Activated CD4-positive, alpha-beta T cell treated with anti-CD3 and anti-CD28 coated beads, Interleukin-2, amount 10 ng/mL, durations not matched to agents 24 days and 14 days (primary cell): ENCODE data around the gene MYO1H. TPM values are rescaled to one million over a fixed set of nuclear protein-coding genes. Genes with fewer than 3 reads are reported as not detected.
A peak's percentile ranks its signal among the peaks of the same experiment; 100 is the strongest.
"Not testable (repeated sequence)": the region's sequence is repeated elsewhere in the genome, so short reads cannot be mapped to it uniquely, and the experiment has no call there.

ENCODE experiments used
- DNase-seq: peaks from one replicate; pipeline ENCODE4 v3.0.0; 2022
- H3K27ac Mint-ChIP-seq: one replicate; pipeline ENCODE4 v1.8.0; 2022; ENCODE audit warnings: mild to moderate bottlenecking, mixed read lengths
- H3K27me3 Mint-ChIP-seq: one replicate; pipeline ENCODE4 v1.8.0; 2022; ENCODE audit warnings: mixed read lengths
- H3K36me3 Mint-ChIP-seq: one replicate; pipeline ENCODE4 v1.8.0; 2022; ENCODE audit warnings: low read depth, mild to moderate bottlenecking, mixed read lengths
- H3K4me1 Mint-ChIP-seq: one replicate; pipeline ENCODE4 v1.8.0; 2021; ENCODE audit warnings: mixed read lengths
- H3K4me3 Mint-ChIP-seq: one replicate; pipeline ENCODE4 v1.8.0; 2022; ENCODE audit warnings: mild to moderate bottlenecking, moderate library complexity, mixed read lengths
- H3K9me3 Mint-ChIP-seq: one replicate; pipeline ENCODE4 v1.8.0; 2021; ENCODE audit warnings: mixed read lengths
- intact Hi-C: fragments of 100-400 bp; cut with micrococcal nuclease; formaldehyde crosslinking; loops from one replicate; pipeline ENCODE4 v1.15.1; 2023
- total RNA-seq: library from RNA; stranded (reverse); gene quantifications from 2 replicates; pipeline ENCODE4 v1.2.3, GENCODE V29; 2022

The MYO1H gene, protein sequence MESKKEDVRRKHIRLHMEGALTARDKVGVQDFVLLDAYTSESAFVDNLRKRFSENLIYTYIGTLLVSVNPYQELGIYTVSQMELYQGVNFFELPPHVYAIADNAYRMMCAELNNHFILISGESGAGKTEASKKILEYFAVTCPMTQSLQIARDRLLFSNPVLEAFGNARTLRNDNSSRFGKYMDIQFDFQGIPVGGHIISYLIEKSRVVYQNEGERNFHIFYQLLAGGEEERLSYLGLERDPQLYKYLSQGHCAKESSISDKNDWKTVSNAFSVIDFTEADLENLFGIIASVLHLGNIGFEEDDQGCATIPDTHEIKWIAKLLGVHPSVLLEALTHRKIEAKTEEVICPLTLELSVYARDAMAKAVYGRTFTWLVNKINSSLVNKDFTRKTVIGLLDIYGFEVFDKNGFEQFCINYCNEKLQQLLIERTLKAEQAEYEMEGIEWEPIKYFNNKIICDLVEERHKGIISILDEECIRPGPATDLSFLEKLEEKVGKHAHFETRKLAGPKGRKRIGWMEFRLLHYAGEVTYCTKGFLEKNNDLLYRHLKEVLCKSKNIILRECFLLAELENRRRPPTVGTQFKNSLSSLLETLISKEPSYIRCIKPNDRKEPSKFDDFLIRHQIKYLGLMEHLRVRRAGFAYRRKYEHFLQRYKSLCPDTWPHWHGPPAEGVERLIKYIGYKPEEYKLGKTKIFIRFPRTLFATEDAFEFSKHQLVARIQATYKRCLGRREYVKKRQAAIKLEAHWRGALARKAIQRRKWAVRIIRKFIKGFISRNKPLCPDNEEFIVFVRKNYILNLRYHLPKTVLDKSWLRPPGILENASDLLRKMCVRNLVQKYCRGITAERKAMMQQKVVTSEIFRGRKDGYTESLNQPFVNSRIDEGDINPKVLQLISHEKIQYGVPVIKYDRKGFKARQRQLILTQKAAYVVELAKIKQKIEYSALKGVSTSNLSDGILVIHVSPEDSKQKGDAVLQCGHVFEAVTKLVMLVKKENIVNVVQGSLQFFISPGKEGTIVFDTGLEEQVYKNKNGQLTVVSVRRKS
- total RNA-seq, result not detected in 2 replicates

DNA sequence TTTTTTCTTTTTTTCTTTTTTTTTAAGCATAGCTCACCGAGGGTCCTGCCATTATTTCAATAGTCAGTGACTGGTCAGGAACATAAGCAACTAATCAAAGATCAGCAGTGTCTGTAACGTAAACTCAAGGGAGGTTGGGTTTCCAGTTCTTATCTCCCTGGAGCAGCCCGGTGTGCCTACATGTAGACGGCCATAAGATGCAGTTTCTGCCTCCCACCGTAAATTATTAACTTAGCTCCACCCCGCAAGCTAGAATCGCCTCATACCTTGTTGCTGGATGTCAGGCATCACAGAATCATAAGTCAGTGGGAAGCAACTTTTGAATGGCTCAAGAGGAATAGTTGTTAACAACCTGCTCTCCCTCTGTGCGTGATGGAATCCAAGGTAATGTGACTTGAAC lies at the start of gene MYO1H:
Gene MYO1H (plus strand): TSS at position 312 of the 400 bp plus-strand sequence. CDS start 61 bp downstream, at position 373.
- H3K9me3 Mint-ChIP-seq, result no peaks in the 10 kb centered on the region
- no peak within 1 kb of the TSS for H3K4me3 Mint-ChIP-seq
- intact Hi-C loops, result no loop called here
- H3K27ac Mint-ChIP-seq, result no peak within 1 kb of the TSS
- H3K36me3 Mint-ChIP-seq, result no peaks in the 10 kb centered on the region
- no peak for DNase-seq
- peaks cover 11% of the 10 kb centered on the region for H3K27me3 Mint-ChIP-seq
- no peaks in the 10 kb centered on the region for H3K4me1 Mint-ChIP-seq

DNA sequence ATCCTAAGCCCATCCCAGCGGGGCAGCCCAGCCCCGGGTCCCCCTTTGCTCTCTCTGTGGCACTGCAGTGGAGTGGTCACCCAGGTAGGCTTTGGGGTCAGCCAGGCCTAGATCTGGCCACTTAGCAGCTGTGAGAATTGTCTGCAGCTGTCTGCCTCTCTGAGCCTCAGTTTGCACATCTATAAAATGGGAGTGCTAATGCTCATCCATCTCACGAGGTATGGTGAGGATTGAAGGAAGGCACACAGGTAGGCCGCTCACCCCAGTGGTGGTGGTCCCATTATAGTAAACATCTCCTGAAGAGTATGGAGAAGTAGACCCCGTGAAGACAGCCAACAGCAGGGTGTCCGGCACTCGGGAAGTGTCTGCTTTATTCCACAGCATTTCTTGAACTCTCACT lies 47.9 kb upstream of the MYO1H start:
- H3K27me3 Mint-ChIP-seq, result peaks cover 1% of the 10 kb centered on the region
- DNase-seq, result no peak
- intact Hi-C loops, result no loop called here
- H3K36me3 Mint-ChIP-seq, result no peaks in the 10 kb centered on the region
- no peak overlapping the region for H3K27ac Mint-ChIP-seq
- no peaks in the 10 kb centered on the region for H3K4me1 Mint-ChIP-seq
- no peaks in the 10 kb centered on the region for H3K9me3 Mint-ChIP-seq
- H3K4me3 Mint-ChIP-seq, result no peak overlapping the region

DNA sequence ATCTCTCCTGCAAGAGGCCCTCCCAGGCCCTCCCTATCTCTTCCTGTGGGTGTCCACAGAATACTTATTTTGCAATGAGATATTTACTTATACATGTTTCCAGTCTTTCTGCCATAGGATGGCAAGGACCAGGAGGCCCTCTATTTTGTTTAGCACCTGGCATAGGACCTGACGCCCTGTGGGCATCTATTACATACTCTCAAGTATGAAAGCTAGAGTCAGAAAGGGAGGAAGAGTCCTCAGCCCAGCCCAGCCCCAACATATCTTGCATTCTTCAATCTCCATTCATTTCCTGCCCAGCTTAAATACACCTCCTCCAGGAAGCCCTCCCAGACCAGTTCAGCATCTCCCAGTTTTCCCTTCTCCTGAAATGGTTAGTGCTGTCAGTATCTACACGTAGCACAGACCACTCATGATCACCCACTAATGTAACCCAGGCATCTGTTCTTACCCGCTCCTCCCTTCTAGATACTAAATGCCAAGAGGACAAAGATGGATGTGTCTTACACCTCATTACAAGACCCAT lies 46.0 kb upstream of the MYO1H start:
- Mint-ChIP-seq H3K4me1 (no peaks in the 10 kb centered on the region), H3K27ac (no peak overlapping the region), H3K27me3 (peaks cover 12% of the 10 kb centered on the region), H3K4me3 (no peak overlapping the region), H3K36me3 (no peaks in the 10 kb centered on the region), H3K9me3 (no peaks in the 10 kb centered on the region)
- no peak for DNase-seq
- intact Hi-C loops, result no loop called here

DNA sequence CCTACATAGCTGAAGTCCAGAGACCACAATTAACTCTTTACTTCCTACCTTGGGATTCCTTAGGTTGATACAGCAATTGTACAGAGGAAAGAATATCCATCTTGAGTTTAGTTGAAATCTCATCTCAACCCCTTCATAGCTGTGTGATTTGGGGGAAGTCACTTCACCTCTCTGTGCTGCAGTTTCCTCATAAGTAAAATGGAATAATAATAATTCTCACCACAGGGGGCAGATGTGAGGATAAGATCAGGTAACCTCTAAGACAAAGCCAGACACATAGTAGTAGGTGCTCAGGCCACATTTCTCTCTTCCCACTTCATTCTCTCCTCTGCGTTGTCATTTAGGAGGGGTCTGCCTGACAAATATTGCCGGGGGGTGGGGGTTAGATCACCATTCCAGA lies 45.3 kb upstream of the MYO1H start:
- H3K4me1 Mint-ChIP-seq, result no peaks in the 10 kb centered on the region
- no peak for DNase-seq
- H3K36me3 Mint-ChIP-seq, result no peaks in the 10 kb centered on the region
- H3K4me3 Mint-ChIP-seq, result no peak overlapping the region
- H3K27ac Mint-ChIP-seq, result no peak overlapping the region
- no peaks in the 10 kb centered on the region for H3K9me3 Mint-ChIP-seq
- peaks cover 18% of the 10 kb centered on the region for H3K27me3 Mint-ChIP-seq
- intact Hi-C loops, result no loop called here

DNA sequence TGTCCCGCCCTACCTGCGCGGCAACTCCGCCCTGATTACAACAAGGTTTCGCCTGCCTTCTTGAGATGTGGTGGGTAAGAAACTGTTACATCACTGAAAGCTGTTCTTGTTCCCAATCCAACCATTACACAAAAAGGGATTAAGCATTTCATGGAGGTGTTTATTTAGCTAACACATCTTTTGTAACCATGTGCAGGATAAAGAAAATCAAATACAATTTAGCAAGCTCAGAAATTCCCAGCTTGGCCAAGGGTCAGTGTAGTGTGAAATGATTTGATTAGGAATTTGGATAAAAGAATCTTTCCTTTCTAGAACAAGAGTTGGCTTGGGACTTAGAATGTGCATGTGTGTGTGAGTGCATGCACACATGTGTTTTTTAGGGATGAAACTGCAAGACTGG lies 44.9 kb upstream of the MYO1H start:
- DNase-seq, result no peak
- H3K36me3 Mint-ChIP-seq, result no peaks in the 10 kb centered on the region
- no peaks in the 10 kb centered on the region for H3K9me3 Mint-ChIP-seq
- intact Hi-C loops, result no loop called here
- peaks cover 22% of the 10 kb centered on the region for H3K27me3 Mint-ChIP-seq
- no peak overlapping the region for H3K27ac Mint-ChIP-seq
- H3K4me3 Mint-ChIP-seq, result no peak overlapping the region
- H3K4me1 Mint-ChIP-seq, result no peaks in the 10 kb centered on the region

DNA sequence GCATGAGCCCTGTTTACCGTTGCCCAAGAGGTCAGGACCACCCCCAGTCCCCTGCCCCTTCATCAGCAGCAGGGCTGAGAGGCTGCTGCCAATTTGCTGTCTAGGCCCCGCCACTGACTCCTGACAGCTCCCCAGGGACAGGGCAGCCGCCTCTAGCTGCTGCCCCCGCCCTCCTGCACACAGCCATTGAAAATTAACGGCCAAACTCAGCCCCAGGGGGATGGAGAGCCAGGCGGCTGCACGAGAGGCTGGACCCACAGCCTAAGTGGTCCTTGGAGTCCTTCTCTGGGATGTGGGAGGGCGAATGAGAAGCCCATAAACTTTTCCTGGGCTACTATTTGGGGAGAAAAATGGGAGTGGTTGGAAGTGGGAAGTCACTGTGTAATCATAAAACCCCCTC lies 43.2 kb upstream of the MYO1H start:
- H3K9me3 Mint-ChIP-seq, result no peaks in the 10 kb centered on the region
- peaks cover 2% of the 10 kb centered on the region for H3K4me1 Mint-ChIP-seq
- H3K4me3 Mint-ChIP-seq, result no peak overlapping the region
- no peak for DNase-seq
- intact Hi-C loops, result no loop called here
- no peak overlapping the region for H3K27ac Mint-ChIP-seq
- no peaks in the 10 kb centered on the region for H3K36me3 Mint-ChIP-seq
- H3K27me3 Mint-ChIP-seq, result peaks cover 38% of the 10 kb centered on the region

DNA sequence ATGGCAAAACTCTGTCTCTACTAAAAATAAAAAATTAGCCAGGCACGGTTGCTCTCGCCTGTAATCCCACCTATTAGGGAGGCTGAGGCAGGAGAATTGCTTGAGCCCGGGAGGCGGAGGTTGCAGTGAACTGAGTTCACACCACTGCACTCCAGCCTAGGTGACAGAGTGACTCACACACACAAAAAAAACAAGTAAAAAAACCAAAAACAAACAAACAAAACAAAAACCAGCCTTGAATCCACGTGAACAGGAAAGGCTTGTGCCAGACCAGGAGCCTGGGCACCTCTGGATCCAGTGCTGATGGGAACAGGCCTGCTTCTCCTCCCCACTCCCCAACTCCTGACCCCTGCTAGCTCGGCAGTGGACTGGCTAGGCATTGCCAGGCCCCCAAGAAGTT lies 42.2 kb upstream of the MYO1H start:
- Mint-ChIP-seq H3K4me3 (no peak overlapping the region), H3K27me3 (peaks cover 42% of the 10 kb centered on the region), H3K4me1 (peaks cover 5% of the 10 kb centered on the region), H3K36me3 (no peaks in the 10 kb centered on the region), H3K27ac (no peak overlapping the region), H3K9me3 (no peaks in the 10 kb centered on the region)
- intact Hi-C loops, result no loop called here
- no peak for DNase-seq

DNA sequence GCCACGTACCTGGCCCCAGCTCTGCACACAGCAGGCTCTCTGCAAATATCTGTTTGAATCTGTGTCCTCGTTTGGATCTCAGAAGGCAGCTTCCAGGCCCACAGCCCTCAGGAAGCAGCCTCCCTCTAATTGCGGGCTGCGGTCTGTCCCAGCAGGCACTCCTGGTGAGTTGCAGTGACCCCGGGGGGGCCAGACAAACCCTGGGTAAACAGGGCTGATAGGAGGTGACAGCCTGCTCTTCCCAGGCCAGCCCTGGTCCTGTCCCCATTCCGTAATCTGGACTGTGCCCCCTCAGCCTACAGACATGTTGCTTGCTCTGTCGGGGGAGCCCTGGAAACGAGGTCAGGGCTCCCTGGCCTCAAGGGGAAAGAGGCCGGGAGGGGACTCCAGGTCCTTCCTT lies 40.6 kb upstream of the MYO1H start:
- no peaks in the 10 kb centered on the region for H3K36me3 Mint-ChIP-seq
- peaks cover 55% of the 10 kb centered on the region for H3K27me3 Mint-ChIP-seq
- no peak for DNase-seq
- H3K4me3 Mint-ChIP-seq, result no peak overlapping the region
- H3K27ac Mint-ChIP-seq, result no peak overlapping the region
- H3K9me3 Mint-ChIP-seq, result no peaks in the 10 kb centered on the region
- H3K4me1 Mint-ChIP-seq, result peaks cover 8% of the 10 kb centered on the region
- intact Hi-C loops, result no loop called here

DNA sequence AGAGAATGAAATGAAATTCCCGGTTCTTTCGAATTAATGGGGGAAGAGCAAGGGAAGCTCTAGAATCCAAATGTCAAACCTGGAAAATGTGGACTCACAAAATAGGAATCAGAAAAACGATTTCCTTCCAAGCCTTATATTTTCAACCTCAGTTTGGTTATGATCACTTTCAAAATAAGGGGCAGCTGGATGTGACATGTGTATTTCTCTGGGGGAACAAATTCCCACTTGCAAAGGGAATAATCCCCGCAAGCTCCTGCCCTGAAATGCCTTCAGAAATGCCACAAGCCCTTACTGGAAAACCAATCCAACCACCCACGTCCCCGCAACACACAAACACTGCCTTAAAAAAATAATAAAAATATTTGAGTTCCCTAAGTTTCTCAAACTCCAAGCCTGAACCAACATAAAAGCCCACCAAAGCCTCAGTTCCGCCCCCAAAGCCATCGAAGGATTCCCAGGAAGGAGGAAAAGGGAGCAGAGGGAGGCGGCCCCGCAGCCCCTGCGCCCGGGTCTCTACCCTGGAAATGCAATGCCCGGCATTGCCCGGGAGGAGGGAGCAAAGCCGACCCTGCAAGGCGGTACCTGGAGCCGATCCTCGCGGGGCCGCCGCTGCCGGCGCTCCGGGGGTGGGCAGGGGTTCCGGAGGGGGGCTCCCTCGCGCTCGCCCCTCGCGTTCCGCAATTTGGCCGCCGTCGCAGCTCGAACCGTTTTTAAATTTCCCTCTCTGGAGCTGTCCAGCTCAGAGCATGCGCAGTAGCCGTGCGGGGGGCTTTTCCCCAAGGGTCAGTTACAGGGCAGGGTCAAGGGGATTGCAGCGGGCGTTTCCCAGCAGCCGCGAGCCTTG lies 38.9 kb upstream of the MYO1H start, which contains the start of gene FOXN4:
Gene FOXN4 (minus strand): TSS at position 751 of the 847 bp plus-strand sequence. CDS start 963 bp downstream, outside the sequence.
- peak within 1 kb of the TSS; percentile 79 for H3K4me3 Mint-ChIP-seq
- no peak within 1 kb of the TSS for H3K27ac Mint-ChIP-seq
- no peak for DNase-seq
- intact Hi-C loops, result no loop called here
- peaks cover 8% of the 10 kb centered on the region for H3K4me1 Mint-ChIP-seq
- H3K27me3 Mint-ChIP-seq, result peaks cover 66% of the 10 kb centered on the region
- H3K36me3 Mint-ChIP-seq, result no peaks in the 10 kb centered on the region
- H3K9me3 Mint-ChIP-seq, result no peaks in the 10 kb centered on the region

DNA sequence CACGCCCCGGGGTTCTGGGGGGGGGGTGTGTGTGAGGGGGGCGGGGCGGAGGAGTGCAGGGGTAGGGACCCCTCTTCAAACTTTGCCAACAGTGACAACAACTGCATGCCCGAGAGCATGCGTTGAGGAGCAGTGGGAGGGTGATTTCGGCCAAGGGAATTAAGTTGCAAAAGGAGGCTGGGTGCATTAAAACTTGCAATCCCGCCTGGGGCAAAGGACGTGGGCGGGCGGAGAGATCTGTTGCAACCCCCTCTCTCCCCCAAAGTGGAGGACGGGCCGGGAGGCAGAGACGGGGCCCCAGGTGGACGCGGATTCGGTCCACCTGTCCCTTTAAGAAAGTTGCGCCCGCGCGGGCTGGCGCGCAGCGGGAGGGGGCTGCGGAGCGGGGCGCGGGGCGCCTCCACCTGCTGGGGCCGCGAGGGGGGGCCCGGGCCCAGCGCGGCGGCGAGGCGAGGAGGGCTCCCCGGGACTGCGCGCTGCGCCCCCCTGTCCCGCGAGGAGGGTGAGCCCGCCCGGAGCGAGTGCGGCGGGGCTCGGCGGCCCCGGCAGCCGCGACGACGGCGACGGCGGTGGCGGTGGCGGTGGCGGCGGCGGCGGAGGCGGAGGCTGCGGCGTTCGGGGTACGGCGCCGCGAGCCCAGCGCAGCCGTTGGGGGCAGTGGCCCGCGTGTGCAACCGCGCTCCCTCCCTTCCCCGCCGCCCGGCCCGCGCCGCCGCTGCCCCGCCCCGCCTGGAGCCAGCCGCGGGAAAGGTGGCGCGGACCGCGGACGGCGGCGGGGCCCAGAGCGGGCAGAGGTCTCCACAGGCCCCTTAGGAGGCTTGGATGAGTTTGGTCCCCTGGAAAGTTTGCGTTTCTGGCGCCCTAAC lies 38.1 kb upstream of the MYO1H start:
- Mint-ChIP-seq H3K27ac (no peak overlapping the region), H3K27me3 (peaks cover 67% of the 10 kb centered on the region), H3K36me3 (no peaks in the 10 kb centered on the region), H3K9me3 (no peaks in the 10 kb centered on the region), H3K4me1 (peaks cover 8% of the 10 kb centered on the region), H3K4me3 (peak overlapping the region; percentile 79)
- intact Hi-C loops, result no loop called here
- peak; percentile 58 for DNase-seq

DNA sequence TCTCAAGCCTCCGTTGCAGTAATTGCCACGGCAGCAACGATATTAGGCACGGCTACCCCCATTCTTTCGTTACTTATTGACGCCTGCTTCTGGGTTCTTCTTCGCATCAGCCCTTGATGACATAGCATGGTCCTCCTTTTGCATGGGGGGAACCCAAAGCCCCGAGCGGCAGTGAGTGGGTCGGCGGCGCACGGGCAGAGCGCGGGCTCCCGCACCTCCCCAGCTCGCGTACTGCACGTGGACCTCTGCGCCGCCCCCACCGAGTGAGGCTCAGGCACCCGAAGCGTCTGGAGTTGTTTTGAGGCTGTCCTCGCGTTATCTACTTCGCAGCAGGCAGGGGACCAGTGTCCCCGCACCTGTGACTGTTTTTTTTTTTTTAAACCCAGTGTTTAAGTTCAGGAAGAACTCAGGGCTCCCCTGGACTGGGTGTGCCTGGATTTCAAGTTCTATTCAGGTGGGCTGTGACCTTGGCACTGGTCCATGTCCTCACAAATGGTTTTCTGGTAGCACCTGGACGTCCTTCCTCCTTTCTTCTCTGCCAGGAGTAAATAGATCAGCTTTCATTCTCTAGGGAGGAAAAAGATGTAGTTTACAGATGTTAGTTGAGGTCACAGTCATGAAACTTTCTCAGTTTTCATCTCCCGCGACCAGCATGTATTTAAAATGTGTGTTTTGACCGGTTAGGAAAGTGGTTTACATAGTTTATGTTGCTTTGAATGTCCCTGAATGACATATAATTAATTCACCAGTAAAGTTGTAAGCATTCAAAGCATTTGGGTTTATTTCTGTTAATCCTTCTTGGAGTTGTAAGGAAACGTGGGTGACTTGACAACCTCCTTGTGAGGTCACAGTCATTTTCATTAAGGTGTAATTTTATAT lies 37.2 kb upstream of the MYO1H start:
- H3K36me3 Mint-ChIP-seq, result no peaks in the 10 kb centered on the region
- H3K4me1 Mint-ChIP-seq, result peaks cover 8% of the 10 kb centered on the region
- peak overlapping the region; percentile 77 for H3K4me3 Mint-ChIP-seq
- intact Hi-C loops, result no loop called here
- H3K27me3 Mint-ChIP-seq, result peaks cover 71% of the 10 kb centered on the region
- no peaks in the 10 kb centered on the region for H3K9me3 Mint-ChIP-seq
- no peak for DNase-seq
- H3K27ac Mint-ChIP-seq, result no peak overlapping the region

DNA sequence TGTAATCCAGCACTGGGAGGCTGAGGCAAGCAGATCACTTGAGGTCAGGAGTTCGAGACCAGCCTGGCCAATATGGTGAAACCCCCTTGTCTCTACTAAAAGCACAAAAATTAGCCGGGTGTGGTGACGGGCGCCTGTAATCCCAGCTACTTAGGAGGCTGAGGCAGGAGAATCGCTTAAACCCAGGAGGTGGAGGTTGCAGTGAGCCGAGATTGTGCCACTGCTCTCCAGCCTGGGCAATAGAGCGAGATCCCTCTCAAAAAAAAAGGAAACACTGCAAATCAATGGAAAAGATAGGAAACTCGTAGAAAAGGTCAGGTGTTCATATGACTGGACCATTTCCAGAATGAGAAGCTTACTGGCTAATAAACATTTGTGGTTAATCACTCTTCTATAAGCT lies 26.4 kb upstream of the MYO1H start:
- H3K4me3 Mint-ChIP-seq, intact Hi-C loops: not testable (repeated sequence)

More for the DNA sequence above, 26.4 kb upstream of the MYO1H start:
- not testable (repeated sequence) for H3K9me3 Mint-ChIP-seq, H3K27ac Mint-ChIP-seq, DNase-seq, H3K4me1 Mint-ChIP-seq, H3K36me3 Mint-ChIP-seq
- peaks cover 31% of the 10 kb centered on the region for H3K27me3 Mint-ChIP-seq
